Fibroblast of skin of right biceps (primary cell): ENCODE results near the gene CRK.

Experiments used
- DNase-seq: peaks from one replicate; pipeline ENCODE4 v3.0.0-alpha.2; 2013

The CRK gene

DNA sequence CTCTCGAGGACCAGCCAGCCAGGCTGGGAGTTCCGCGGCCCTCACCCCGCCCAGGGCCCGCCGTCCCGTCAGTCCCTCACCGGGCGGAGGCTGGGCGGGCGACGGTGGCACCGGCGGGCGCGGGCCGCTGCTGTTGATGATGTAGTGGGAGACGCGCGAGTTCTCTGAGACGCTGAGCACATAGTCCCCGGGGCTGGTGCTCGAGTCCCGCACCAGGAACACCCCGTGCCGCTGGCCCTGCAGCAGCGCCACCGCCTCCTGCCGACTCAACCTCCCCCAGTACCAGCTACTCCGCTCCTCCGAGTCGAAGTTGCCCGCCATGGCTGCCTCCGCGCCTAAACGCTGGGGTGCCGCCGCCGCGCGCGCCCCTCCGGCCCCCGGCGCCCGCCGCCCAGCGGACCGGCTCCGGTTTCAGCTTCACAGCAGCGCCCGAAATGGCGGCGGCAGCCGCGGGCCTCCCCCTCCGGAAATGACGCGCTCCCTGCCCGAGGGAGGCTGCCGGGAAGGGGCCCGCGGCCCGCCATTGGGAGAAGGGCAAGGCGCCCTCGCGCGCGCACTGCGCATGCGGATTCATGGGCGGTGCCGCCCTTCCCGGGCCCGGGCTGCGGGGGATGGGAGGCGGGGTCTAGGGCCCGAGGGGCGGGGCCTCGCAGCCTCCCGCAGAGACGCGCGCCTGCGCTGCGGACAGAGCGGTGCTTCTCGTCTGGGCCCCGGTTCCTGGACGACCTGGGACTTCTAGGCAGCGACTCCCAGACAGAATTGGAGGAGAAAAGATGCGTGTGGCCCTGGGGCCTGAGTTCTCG lies at the start of gene CRK:
Gene CRK, minus strand, starts transcription at position 436 of the 803 bp plus-strand sequence. Its CDS starts 115 bp downstream, at position 321.
- DNase-seq = peak; percentile 95

GRCh38 chr17:1505586-1505985 lies 49.6 kb upstream of the CRK start:
- DNase-seq = no peak

GRCh38 chr17:1504866-1505265 lies 48.8 kb upstream of the CRK start:
- no peak for DNase-seq

DNA sequence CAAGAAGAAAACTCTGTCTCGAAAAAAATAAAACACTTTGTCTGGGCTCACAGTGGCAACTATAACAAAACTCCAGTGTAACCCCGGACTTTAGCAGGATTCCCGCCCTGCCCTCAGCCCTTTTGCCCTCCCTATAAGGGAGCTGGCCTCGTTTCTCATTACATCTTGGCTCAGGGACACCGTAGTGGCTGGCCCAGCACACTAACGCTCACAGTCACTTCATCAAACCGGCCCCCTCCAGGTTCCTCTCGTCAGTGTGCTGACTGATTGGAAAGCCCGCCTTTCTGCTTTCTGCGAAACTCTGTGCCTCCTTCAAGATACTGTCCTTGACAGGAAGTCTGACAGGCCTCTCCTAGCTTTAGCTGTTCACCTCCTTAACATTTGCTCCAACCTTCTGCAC lies 47.7 kb upstream of the CRK start:
- no peak for DNase-seq

- peak; percentile 36 for DNase-seq
Observed at GRCh38 chr17:1498869-1499268, 42.8 kb upstream of the CRK start.

DNA sequence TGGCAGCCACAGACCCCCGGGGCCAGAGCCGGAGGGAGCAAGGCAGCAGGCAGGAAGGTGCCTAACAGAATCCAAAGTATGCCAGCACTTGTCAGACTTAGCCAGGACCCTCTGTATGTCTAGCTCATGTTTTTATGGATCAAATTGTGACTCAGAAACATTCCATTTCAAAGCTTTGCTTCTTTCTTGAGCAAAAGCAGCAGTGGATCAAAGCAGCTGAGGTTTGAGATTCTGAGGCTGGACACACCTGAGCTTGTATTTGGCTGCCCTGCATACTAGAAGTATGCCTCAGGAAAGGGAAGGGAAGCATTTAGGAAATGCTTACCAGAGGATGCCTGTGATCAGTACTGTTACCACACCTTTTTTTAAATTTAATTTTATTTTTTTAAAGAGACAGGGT lies 42.2 kb upstream of the CRK start:
- no peak for DNase-seq

DNA sequence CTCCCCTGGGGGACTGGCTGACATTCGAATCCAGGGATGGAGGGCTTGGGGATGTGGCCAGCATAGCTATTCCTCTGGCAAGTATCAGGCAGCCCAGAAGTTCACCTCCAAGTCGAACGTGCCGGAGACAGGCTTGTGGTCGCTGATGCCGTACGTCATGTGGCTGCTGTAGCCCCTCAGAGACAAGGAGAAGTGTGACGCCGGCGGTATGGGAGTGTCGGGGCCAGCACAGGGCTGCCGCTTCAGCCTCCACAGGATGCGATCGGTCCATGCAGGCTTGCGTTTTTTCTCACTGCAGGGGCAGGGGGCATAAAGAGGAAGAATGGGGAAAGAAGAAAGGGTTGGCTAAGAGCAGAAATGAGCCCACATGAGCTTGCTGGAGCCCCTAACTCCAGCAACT lies 41.8 kb upstream of the CRK start:
- DNase-seq = no peak

GRCh38 chr17:1496869-1497268 lies 40.8 kb upstream of the CRK start:
- DNase-seq = no peak

DNA sequence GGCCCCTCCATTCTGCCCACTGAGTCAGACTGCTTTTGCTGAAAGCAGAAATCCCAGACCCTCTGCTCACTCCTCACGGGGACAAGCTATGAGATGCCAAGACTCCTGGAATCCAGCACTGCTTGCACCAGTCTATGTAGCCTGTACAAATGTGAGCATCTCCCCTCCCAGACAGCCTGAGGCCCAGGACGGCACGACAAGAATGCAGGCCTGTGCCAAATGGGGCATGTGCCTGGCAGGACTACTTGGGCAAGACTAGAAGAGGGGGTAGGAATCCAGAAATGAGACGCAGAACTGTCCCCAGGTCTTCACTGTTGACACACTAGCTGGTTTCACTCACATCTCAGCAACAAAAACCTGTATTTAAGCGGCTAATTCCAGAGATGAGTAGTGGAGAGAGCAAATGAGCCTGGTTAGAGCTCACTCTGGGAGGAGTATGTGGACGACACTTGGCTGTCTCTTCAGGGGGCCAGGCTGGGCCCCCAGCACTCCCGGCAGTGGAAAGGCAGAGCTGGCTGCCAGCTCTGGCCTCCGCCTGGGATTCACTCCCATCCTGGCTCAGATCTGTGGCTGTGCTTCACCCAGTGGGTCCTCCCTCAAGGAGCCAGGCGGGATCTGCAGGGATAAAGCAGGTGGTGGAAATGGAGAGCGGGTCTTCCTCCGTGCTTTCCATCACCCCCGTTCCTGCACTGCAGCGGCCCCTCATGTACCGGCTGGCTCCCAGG lies 39.4 kb upstream of the CRK start:
- DNase-seq = no peak

GRCh38 chr17:1494736-1495253 lies 38.8 kb upstream of the CRK start:
- DNase-seq = no peak

DNA sequence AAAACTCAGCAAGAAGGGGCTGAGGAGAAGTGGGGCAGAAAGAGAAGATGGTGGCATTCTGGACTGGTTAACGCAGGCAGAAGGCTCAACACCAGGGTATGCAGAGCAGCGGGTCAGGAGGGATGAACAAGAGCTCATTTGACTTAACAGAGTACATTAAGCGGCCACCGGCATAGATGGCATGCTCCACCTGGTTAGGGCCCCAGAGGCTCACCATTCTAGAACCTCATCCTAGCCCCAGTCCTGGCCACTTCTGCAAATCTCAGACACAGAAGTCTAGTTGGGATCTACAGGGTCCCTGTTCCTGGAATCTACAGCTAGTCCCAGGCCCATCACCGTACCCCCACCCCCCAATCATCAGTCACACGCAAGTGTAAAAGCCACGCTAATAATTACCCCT lies 38.2 kb upstream of the CRK start:
- no peak for DNase-seq

GRCh38 chr17:1493291-1493980 lies 37.4 kb upstream of the CRK start:
- DNase-seq = no peak

DNA sequence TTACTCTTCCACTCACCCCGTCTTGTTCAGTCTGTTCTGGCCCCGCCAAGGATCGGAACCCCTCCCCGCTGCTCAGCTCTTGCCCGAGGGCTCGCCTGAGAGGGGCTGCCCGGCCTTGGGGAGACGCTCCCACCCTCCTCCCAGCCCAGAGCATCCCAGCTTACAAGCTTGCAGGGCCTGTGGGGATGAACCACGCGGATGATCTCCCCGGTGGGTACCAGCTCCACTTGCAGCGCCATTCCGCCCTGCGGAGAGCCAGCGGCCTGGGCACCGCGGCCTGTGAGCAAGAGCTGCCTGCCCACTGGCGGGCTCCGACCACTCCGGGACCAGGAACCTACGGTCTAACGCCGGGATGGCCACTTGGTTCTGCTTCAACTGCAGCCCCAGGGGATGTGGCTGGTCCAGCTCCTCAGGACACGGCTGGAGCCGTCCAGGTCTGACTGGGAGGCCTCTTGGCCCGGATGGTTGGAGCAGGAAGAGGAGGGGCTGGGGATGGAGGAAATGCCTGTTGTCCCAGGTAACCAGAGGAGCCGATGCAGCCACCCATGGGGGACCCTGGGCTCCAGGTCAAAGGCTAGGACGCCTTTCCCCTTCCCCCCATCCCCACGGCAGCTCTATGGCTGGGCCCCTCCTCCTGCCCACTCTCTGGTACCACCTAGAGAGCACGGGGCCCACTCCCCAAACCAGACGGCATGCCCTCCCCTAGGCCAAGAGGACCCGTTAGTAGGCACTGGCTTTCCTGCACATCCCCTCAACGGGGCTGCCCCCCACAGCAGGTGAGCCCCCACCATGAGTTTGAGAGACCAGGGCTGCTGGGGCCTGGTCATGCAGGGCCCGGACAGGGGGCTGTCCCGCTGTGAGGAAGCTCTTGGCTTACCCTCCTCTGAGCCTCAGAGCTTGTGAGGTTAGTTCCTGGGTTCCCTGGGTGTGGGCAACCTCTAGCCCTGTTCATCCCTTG lies 36.5 kb upstream of the CRK start, which contains the start of gene MYO1C:
Gene MYO1C, minus strand, starts transcription at position 438 of the 958 bp plus-strand sequence. Its CDS starts 199 bp downstream, at position 239.
- DNase-seq = no peak

GRCh38 chr17:1491443-1492248 lies 35.6 kb upstream of the CRK start:
- peak; percentile 59 for DNase-seq

GRCh38 chr17:1490643-1491442 lies 34.8 kb upstream of the CRK start:
- DNase-seq = peak; percentile 58

DNA sequence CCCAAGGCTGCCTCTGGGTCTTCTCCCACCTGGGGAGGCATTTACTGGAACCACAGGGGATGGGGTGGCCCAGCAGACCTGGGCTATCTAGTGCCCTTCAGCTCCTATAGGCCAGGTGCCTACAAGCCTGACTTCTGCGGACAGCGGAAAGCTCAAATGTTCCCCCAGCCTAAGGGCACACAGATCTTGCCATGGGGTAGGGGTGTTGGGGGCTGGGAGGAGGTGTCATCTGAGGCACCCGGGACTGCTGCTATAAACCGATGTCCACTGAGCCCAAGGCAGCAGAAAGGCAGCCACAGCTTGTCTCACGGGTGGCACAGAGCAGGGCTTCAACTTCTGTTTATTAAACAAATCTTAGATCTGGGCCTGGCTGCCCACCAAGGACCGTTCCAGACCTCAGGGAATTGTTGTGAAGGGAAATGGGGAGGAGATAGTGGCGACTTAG lies 32.8 kb upstream of the CRK start:
- no peak for DNase-seq

DNA sequence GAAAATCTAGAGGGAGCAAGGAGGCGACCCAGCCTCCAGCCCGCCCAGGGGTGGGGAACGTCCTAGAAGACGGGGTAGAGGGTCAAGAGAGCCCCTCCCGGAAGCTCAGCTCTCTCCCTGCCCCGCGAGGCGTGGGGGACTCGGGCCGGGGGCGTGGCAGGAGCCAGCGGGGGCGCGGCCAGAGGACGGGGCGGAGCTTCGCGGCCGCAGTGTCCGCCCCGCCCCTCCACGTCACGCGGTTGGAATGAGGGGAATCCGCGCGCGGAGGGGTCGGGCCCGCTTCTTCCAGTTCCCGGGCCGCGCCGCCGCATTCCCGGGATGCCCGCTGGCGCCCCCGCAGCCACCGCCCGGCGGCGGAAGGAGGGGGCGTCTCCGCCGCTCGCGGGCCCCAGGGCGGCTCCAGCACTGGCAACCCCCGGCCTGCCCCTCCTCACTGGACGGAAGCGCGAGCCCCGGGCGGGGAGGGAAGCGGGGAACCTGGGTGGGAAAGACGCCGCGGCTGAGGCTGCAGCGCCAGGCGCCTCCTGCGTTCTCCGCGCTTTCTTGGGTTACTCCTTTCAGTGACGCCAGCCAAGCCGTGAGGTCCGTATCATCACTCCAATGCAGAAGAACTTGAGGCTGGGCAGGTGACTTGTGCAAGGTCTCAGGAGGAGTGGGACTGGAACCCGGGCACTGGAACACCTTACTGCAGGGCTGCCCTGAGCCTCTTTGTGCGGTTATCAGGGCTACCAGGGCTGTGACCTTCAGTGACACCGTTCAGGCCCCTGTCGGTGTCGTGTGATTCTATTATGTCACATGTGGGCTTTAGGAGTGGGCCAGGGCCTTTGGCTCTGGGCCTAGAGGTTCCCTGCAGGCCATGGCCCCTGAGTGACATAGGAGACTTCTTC lies 32.1 kb upstream of the CRK start:
- DNase-seq = peak; percentile 92

DNA sequence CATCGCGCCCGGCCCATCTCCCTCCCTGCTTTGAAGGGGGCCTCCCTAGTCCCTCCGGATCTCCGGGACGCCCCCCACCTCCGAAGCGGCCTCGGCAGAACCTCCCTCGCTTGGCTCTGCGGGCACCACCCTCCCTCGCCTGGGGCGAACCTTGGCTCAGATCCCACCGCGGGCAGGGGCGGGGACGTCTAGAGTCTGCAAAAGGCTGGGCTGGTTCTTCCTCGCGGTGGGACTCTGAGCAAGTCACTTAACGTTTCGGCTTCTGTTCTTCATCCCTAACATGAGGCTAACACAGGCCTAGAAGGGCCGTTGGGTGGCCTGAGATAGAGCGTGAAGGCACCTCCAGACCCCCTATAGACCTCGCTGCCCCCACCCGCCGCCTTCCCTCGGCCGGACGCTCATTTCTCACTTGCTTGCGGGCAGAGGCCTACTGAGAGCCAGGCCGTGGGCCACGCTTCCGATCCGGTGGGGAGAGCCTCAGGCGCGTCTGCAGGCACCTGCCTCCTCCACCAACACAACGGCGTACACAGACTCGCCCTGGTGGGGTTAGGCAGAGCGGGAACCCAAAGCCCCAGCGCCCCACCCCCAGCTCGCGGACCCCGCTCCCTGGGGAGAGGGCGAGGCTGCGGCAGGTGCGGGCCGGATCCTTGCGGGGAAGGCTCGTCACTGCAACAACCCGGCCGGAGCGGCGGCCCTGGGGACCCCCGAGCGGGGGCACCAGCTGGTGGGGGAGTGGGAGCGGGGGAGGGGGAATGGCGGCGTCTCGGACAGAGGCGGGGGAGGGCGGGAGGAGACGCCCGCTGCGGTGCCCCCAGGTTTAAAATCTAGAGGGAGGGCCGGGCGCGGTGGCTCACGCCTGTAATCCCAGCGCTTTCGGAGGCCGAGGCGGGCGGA lies 31.0 kb upstream of the CRK start:
- peak; percentile 65 for DNase-seq
